LoVo (cell line): ENCODE results near the gene PLXNA4.

ENCODE experiments used
- DNase-seq: peaks from one replicate; pipeline ENCODE4 v3.0.0-alpha.2; 2016; ENCODE audit warnings: low spot score

Gene PLXNA4

GRCh38 chr7:132469681-132470080, 106.6 kb downstream of the PLXNA4 start:
- no peak for DNase-seq

- DNase-seq: no peak
These were observed 107.0 kb downstream of the PLXNA4 start for GRCh38 chr7:132469264-132469663.

- DNase-seq: no peak
These were observed 109.9 kb downstream of the PLXNA4 start for GRCh38 chr7:132466367-132466766.

GRCh38 chr7:132465516-132465915, 110.8 kb downstream of the PLXNA4 start:
- DNase-seq: no peak

- no peak for DNase-seq
These were observed 111.5 kb downstream of the PLXNA4 start for GRCh38 chr7:132464740-132465139.

- DNase-seq: no peak
These were observed 112.3 kb downstream of the PLXNA4 start for GRCh38 chr7:132463922-132464321.

- DNase-seq: no peak
These were observed 113.8 kb downstream of the PLXNA4 start for GRCh38 chr7:132462478-132462877.

- no peak for DNase-seq
These were observed 115.2 kb downstream of the PLXNA4 start for GRCh38 chr7:132461032-132461592.

GRCh38 chr7:132458729-132459128, 117.5 kb downstream of the PLXNA4 start:
- DNase-seq: no peak

- DNase-seq: no peak
These were observed 118.6 kb downstream of the PLXNA4 start for GRCh38 chr7:132457658-132458057.

GRCh38 chr7:132456418-132456817, 119.9 kb downstream of the PLXNA4 start:
- DNase-seq: no peak

GRCh38 chr7:132455378-132455777, 120.9 kb downstream of the PLXNA4 start:
- no peak for DNase-seq

- DNase-seq: no peak
These were observed 122.4 kb downstream of the PLXNA4 start for GRCh38 chr7:132453826-132454225.

- no peak for DNase-seq
These were observed 125.1 kb downstream of the PLXNA4 start for GRCh38 chr7:132451161-132451560.

GRCh38 chr7:132450696-132451095, 125.6 kb downstream of the PLXNA4 start:
- DNase-seq: no peak

GRCh38 chr7:132450188-132450587, 126.1 kb downstream of the PLXNA4 start:
- DNase-seq: no peak

GRCh38 chr7:132446666-132447278, 129.5 kb downstream of the PLXNA4 start:
- no peak for DNase-seq

- DNase-seq: no peak
These were observed 130.0 kb downstream of the PLXNA4 start for GRCh38 chr7:132446260-132446659.

GRCh38 chr7:132443761-132444520, 132.3 kb downstream of the PLXNA4 start:
- DNase-seq: no peak

- no peak for DNase-seq
These were observed 134.3 kb downstream of the PLXNA4 start for GRCh38 chr7:132441935-132442334.

GRCh38 chr7:132440151-132440550, 136.1 kb downstream of the PLXNA4 start:
- DNase-seq: no peak

- no peak for DNase-seq
These were observed 137.3 kb downstream of the PLXNA4 start for GRCh38 chr7:132438926-132439325.

GRCh38 chr7:132437730-132438129, 138.5 kb downstream of the PLXNA4 start:
- no peak for DNase-seq
